D341Med (cell line): Measurements from ENCODE around the gene ANP32E.
"Not testable (repeated sequence)": the region's sequence is repeated elsewhere in the genome, so short reads cannot be mapped to it uniquely, and the experiment has no call there.

Source experiments
- DNase-seq: peaks from one replicate; pipeline ENCODE4 v3.0.0; 2012; ENCODE audit warnings: low spot score

ANP32E gene

GRCh38 chr1:150256554-150257341 is 20.8 kb upstream of the ANP32E start:
- no peak for DNase-seq

DNA sequence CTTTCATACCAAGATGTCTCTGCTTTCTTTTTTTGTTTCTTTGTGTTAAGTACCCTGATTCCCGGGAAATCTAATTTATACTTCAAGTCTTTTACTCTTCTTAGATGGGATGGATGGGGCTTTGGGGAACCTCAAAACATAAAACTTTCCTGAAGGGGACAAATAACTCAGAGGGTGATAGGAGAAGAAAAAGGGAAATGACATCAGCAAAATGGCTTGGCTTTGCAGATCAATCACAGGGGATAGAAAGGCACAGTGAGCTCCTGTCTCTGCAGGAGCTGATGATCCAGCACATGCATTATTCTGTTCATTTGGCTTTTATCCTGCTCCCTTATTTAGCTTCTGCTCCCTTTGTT is 20.3 kb upstream of the ANP32E start:
- no peak for DNase-seq

DNA sequence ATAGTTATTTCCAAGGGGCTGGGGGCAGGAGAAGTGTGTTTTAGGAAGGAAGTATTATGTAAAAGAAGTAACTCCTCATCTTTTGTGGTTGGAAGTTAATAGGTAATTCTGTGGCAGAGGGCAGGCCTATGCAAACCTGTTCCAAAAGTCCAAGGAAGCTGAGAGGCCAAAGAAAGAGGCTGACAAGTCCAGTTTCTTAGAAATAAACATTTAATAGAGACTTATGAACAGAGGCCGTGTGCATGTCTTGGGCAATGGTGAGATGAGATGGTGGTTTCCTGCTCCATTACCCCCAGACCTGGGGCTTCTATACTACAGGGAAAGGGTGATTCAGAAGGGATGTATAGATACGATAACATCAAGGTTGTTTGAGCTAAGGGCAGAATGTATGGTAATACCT is 14.0 kb upstream of the ANP32E start:
- no peak for DNase-seq

GRCh38 chr1:150243003-150243402 is 7.1 kb upstream of the ANP32E start:
- no peak for DNase-seq

- DNase-seq = no peak
Observed at GRCh38 chr1:150237746-150238145, 1.8 kb upstream of the ANP32E start.

DNA sequence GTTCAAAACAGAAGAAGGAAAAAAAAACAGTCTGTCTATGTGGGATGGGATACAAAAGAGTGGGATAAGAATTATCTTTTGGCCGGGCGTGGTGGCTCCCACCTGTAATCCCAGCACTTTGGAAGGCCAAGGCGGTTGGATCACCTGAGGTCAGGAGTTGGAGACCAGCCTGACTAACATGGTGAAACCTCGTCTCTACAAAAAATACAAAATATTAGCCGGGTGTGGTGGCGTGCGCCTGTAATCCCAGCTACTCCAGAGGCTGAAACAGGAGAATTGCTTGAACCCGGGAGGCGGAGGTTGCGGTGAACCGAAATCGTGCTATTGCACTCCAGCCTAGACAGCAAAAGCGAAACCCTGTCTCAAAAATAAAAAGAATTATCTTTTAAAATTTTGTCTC is 1.3 kb upstream of the ANP32E start:
- not testable (repeated sequence) for DNase-seq

GRCh38 chr1:150236614-150237100 is 745 bp upstream of the ANP32E start:
- DNase-seq = no peak

DNA sequence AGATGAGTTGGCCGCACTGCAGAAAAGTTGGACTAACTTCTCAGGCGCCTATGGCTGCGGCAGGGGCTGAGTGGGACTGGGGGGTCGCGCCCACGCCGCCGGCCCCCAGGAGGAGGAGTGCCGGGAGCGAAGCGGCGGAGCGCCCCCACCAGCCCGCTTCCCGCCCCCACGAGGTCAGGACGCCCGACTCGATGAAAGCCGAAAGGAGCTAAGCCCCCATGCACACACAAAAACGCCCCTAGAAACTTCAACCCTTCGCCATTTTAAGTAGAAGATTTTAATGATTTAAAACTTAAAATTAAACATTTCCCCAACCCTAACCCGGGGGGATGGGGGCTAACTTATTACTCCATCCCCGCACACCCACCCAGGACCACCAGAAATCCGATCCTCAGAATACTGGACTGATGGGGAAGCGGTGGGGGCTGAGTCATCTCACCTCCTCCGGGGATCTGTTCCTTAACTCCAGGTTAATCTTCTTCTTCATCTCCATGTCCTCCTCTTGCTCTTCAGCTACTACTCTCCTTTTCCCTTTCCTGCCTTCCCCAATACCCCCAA is 539 bp downstream of the ANP32E start:
- peak; percentile 58 for DNase-seq

DNA sequence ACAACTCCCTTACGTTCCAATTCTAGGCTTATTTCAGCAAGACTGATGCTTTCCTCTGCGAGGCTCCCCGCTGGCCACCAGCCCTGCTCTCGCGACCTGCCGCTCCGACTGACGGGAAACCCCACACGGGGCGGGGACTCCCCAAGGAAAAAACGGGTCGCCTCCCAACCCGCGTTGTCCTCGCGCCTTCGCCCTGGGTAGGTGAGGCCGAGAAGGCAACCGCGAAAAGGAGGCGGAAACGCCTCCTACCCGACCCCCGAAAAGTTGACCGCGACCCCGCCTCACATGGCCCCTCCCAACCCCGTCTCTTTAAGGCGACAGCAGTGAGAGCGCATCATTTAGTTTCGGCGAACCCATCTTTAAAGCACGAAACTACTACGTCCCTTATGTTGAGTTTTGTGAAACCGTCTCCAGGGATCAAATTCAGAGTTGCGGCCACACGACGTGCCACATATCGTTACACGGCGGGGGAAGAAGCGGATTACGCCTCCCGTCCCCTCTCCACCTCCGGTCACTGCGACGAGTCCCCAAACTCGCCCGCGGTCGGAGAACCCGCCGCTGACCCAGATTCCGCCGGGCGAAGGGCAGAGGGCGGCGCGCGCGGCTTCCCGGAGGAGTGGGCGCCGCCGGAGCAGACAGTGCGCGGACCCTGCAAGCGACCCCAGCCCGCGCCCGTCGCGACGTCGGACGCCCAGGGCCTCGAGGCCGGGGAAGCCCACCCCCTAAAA is 1.2 kb downstream of the ANP32E start:
- peak; percentile 77 for DNase-seq

DNA sequence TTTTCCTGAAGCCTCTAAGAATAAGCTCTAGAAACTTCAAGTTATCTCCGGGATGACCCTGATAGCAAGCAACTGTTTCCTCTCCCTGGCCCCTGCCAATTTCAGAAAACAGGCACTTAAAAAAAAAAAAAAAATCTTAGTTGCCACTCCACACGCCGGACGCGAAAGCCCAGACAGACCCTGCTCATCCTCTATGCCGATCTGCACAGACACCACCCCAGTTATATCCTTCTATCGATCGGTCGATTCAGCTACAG is 1.7 kb downstream of the ANP32E start:
- DNase-seq = no peak

DNA sequence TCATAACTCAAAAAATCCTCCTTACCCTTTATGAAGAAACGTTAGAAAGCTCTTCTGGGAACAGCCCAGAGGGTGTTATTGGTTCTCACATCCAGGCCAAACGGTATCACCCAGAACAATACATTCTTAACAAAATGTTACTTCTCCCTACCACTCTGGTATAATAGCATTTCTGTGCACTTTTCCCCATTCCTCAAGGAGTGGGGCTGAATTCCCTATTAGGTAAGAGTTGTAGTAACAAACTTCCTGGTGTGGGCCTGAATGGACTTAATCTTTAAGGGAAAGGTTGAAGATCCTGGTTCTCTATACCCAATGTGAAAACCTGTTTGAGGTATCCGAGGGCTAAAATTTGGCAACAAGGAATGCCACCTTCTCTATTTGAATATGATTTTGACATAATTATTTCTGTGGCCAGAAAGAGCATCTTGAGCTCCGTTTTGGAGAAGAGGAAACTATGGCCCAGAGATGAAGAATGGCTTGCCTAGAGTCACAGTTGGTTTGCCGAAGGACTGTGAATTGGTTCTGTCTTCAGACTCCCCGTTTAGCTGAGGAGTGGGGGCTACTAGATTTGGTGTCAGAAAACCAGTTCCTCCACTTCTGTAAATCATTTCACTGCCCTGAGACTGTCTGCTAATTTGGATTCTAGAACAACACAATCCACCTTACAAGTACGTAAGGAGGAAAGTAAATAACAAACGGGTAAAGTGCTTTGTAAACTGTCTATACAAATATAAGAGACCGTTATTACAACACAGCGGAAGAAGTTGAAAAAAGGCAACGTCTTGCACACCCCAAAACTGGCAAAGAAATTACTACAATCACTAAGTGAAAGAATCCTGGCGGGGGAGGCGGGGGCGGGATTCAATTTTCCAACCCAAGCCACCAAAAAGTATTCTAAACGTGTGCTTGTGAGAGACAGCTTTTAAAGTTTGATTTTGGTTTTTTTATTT is 2.3 kb downstream of the ANP32E start:
- DNase-seq = no peak

GRCh38 chr1:150232921-150233320 is 3.0 kb downstream of the ANP32E start:
- not testable (repeated sequence) for DNase-seq

GRCh38 chr1:150228246-150228645 is 7.7 kb downstream of the ANP32E start:
- not testable (repeated sequence) for DNase-seq

- no peak for DNase-seq
Observed at GRCh38 chr1:150227228-150227627, 8.7 kb downstream of the ANP32E start.

- DNase-seq = no peak
Observed at GRCh38 chr1:150226486-150226885, 9.4 kb downstream of the ANP32E start.

DNA sequence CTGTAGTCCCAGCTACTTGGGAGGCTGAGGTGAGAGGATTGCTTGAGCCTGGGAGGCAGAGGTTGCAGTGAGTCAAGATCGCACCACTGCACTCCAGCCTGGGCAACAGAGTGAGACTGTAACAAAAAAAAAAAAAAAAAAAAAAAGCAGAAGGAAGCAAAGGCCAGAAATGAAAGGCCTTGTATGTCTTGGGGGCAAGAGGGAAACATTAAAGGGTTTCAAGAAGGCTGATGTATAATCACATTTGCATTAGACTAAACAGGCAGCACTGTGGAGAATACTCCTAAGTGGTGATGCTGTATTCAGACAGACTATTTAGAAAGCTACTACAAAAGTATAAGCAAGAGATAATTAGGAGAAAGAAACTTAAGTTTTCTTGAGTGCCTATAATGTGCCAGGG is 10.4 kb downstream of the ANP32E start:
- no peak for DNase-seq

- DNase-seq = no peak
Observed at GRCh38 chr1:150224983-150225382, 10.9 kb downstream of the ANP32E start.

GRCh38 chr1:150221552-150221951 is 14.4 kb downstream of the ANP32E start:
- DNase-seq = no peak

- DNase-seq = not testable (repeated sequence)
Observed at GRCh38 chr1:150215855-150216254, 20.1 kb downstream of the ANP32E start.

GRCh38 chr1:150214099-150214756 is 21.7 kb downstream of the ANP32E start:
- DNase-seq = not testable (repeated sequence)
